ENCODE results near the gene S100A5.

- TF ChIP-seq EHMT2 (IDR thresholded peaks at IDR 0.05) (no peak), NR2C2 (CRISPR knock-in tag; IDR thresholded peaks at IDR 0.05) (no peak), NR2C2 (tag; IDR thresholded peaks at IDR 0.05) (no peak), CEBPG (CRISPR knock-in tag; IDR thresholded peaks at IDR 0.05) (no peak), CEBPG (tag; conservative IDR thresholded peaks at IDR 0.05 in 1 of 2, IDR thresholded peaks at IDR 0.05 in 1 of 2) (no peak), PHF8 (IDR thresholded peaks at IDR 0.05; ENCODE audit: borderline replicate concordance, low read length) (no peak), CEBPB (tag; IDR thresholded peaks at IDR 0.05) (no peak), CTCF (IDR thresholded peaks at IDR 0.05 in 2 of 3, conservative IDR thresholded peaks at IDR 0.05 in 1 of 3; ENCODE audit: insufficient read depth in 2 of 3, low read depth in 1 of 3, low read length in 3 of 3) (no peak), ELF4 (CRISPR knock-in tag; IDR thresholded peaks at IDR 0.05) (no peak)
These were observed 10.2 kb upstream of the S100A5 start for GRCh38 chr1:153550827-153551500.

All from K562 (cell line).